GM18507 (cell line): ENCODE results near the gene CAPN8.

Experiments used
- DNase-seq: peaks from one replicate; pipeline ENCODE4 v3.0.0; 2011; ENCODE audit warnings: low read depth; ENCODE audit not compliant: insufficient read length; ENCODE audit errors: extremely low spot score
- FAIRE-seq: peaks from 2 replicates; lab custom pipeline; 2011; peaks lifted over from hg19 to GRCh38; lab: Jason Lieb, UNC

The CAPN8 gene

GRCh38 chr1:223665592-223666312 is at the start of gene CAPN8:
Gene CAPN8, minus strand, starts transcription at chr1:223665701. Its CDS starts 55 bp downstream, at chr1:223665646.
- no peak for DNase-seq
- FAIRE-seq: no peak

GRCh38 chr1:223714849-223715603 is 49.5 kb upstream of the CAPN8 start:
- no peak for FAIRE-seq

GRCh38 chr1:223714421-223714724 is 48.9 kb upstream of the CAPN8 start:
- FAIRE-seq (no peak), DNase-seq (no peak)

More at GRCh38 chr1:223714849-223715603, 49.5 kb upstream of the CAPN8 start:
- no peak for DNase-seq

- FAIRE-seq (no peak), DNase-seq (no peak)
These were observed 48.3 kb upstream of the CAPN8 start for GRCh38 chr1:223713546-223714420.

GRCh38 chr1:223712850-223713474 is 47.5 kb upstream of the CAPN8 start:
- no peak for FAIRE-seq
- DNase-seq: no peak

GRCh38 chr1:223712194-223712849 is 46.8 kb upstream of the CAPN8 start, which contains the start of gene CAPN2:
Gene CAPN2, plus strand, starts transcription at chr1:223712539. Its CDS starts 102 bp downstream, at chr1:223712641.
- DNase-seq (peak; percentile 50), FAIRE-seq (no peak)

GRCh38 chr1:223711747-223712193 is 46.3 kb upstream of the CAPN8 start:
- no peak for DNase-seq
- no peak for FAIRE-seq

- DNase-seq (no peak), FAIRE-seq (no peak)
These were observed 45.7 kb upstream of the CAPN8 start for GRCh38 chr1:223711173-223711572.

DNA sequence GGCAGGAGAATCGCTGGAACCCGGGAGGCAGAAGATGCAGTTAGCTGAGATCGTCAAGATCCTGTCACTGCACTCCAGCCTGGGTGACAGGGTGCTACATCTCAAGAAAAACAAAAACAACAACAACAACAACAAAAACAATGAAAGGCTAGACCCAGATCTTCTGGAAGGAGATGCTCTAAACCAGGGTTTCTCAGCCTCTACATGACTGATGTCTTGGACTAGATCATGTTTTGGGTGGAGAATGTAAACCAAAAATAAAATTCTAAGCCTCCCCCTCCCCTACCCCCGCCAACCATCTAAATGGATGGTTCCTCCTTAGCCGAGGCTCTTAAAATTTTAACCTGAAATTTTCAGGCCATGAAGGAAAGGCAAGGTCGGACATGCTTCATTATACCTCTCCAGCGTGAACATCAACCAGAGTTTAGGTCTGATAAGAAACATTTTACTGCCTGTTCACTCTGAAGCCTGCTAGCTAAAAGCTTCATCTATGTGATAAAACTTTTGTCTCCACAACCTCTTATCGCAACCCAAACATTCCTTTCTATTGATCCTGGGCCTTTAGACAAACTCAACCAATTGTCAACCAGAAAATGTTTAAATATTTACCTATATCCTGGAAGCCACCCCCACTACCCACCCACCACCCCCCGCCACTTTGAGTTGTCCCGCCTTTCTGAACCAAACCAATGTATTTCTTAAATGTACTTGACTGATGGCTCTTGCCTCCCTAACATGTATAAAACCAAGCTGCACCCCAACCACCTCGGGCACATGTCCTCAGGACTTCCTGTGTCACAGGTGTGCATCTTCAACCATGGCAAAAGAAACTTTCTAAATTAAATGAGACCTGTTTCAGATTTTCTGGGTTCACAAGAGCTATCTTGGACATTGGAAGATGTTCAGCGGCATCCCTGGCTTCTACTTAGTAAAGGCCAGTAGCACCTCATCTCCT is 45.0 kb upstream of the CAPN8 start:
- DNase-seq (no peak), FAIRE-seq (no peak)

GRCh38 chr1:223709598-223709997 is 44.1 kb upstream of the CAPN8 start:
- FAIRE-seq: no peak
- no peak for DNase-seq

- no peak for FAIRE-seq
- no peak for DNase-seq
These were observed 43.3 kb upstream of the CAPN8 start for GRCh38 chr1:223708651-223709268.

DNA sequence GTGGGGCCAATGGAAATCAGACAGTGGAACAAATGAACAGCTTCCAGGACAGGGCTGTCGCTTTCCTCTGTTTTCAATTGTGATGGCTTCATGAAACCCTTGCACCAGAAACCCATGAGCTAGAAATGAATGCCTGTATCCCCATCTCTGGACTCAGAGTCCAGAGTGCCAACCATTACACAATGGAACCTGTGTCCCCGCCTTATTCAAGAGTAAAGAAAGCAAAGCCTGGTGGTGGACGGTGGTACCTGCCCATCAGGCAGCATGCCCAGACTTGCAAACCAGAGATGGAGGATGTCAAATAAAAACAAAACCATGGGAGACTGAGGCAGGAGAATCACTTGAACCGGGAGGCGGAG is 42.5 kb upstream of the CAPN8 start:
- no peak for DNase-seq
- FAIRE-seq: no peak

DNA sequence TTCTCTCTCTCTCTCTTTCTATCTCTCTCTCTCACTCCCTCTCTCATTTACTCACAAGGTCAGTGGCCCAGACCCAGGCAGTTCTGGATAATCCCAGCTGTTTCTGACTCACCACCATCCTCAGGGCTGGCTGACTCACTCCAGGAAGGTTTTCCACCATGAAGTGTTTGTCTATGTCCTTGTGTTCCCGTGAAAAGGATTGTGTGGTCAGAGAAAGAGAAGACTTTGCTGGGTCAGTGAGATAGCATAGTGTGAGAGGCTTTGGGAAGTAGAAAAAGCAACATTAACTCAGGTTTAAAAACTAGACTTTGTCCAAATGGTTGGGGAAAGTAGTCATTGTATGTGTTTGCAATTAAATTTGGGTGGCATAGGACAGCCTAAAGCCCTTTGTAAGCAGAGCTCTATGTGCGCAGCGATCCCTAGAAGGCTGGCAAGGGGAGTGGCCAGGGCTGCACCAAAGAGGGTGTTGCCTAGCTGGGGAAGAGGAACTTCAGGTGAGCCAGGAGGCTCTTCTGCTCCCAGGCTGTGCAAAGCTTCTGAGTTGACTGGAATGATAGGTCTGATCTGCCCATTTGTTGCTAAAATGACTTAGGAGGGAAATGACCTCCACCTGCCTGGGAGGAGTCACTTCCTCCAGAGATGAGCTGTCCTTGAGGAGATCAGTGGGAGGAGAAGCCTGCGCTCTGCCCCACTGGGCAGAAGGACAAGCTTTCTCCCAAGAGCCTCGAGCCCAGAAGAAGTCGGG is 41.9 kb upstream of the CAPN8 start:
- FAIRE-seq: no peak
- DNase-seq: no peak

GRCh38 chr1:223706077-223706973 is 40.8 kb upstream of the CAPN8 start:
- DNase-seq: no peak
- no peak for FAIRE-seq

DNA sequence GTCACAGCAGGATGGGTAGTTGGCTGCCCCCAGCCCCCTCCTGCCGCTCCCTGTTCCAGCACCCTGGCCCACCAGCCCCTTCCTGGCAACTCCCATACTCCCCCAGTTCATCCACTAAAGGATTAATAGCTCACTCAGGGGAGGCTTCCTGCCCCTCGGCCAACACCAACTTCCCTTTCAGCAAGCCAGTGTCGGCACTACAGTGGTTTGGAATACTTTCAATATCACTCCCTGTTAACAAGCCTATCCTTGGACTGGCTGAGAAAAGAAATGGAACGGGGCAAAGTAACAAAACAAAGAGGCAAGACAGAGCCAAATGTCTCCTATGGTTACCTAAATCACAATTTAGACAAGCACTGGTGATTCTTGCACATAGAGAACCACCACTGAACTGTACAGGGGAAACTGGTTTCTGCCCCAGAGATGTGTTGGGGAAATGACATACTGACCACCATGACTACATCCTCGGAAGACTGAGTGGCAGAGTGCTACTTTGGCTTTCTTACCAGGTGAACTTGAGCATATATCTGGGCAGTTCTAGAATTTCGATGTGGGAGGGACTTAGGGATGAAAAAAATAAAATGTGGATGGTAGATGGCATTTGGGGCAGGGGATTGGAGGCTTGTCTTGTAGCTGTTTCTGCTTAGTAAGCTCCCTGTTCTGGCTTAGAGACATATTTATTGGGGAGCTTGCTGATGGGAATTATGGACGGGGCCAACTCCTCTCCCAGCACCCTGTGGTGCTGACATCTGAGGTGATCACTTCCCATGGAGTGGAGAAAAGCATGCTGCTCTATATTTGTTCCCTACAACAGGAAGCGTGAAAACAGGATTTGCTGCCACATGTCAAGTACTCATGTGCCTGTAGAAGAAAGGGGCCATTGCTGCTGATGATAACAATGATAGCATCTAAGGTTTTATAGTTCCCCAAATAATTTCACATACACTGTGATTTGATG is 39.7 kb upstream of the CAPN8 start:
- DNase-seq: no peak
- no peak for FAIRE-seq
